Heart right ventricle (tissue), 16 donors: Measurements from ENCODE around the gene IQGAP2. TPM values are rescaled to one million over a fixed set of nuclear protein-coding genes. Genes with fewer than 3 reads are reported as not detected.

Experiments
- ATAC-seq, 8 donors: fragments of 200-7000 bp; cut with Tn5 transposase; one replicate each; pipeline ENCODE4 v1.9.1; 2020; ENCODE audit warnings: mild to moderate bottlenecking in 8 of 8, moderate library complexity in 8 of 8, moderate number of reproducible peaks in 1 of 8
- DNase-seq, 2 donors: peaks; one replicate each; pipeline ENCODE4 v3.0.0-alpha.2; 2020
- H3K27ac ChIP-seq, 10 donors: fragments of 200-600 bp; sonication (generic) in 2 of 10; one replicate each; pipeline versions ENCODE4 v1.5.0 to v1.8.0; 2020 to 2022; ENCODE audit warnings: mild to moderate bottlenecking in 3 of 10
- H3K27me3 ChIP-seq, 7 donors: fragments of 200-600 bp; one replicate each; pipeline ENCODE4 v1.8.0; 2021 to 2022; ENCODE audit warnings: mild to moderate bottlenecking in 2 of 7
- H3K36me3 ChIP-seq, 9 donors: fragments of 200-600 bp; sonication (generic) in 1 of 9; one replicate each; pipeline versions ENCODE4 v1.5.0 to v1.8.0; 2020 to 2022; ENCODE audit warnings: mild to moderate bottlenecking in 2 of 9
- H3K4me1 ChIP-seq, 9 donors: fragments of 200-600 bp; sonication (generic) in 1 of 9; one replicate each; pipeline versions ENCODE4 v1.5.0 to v1.8.0; 2020 to 2022; ENCODE audit warnings: mild to moderate bottlenecking in 4 of 9
- H3K4me3 ChIP-seq, 10 donors: fragments of 200-600 bp; sonication (generic) in 2 of 10; one replicate each; pipeline versions ENCODE4 v1.5.0 to v1.8.0; 2020 to 2022; ENCODE audit warnings: mild to moderate bottlenecking in 7 of 10, moderate library complexity in 2 of 10
- H3K9me3 ChIP-seq, 11 donors: fragments of 200-600 bp in 10 of 11; sonication (generic) in 2 of 11; one replicate each; pipeline versions ENCODE4 v1.5.0 to v1.8.0; 2013 to 2022; ENCODE audit warnings: mild to moderate bottlenecking in 2 of 11, control low read depth in 1 of 11, moderate library complexity in 1 of 11
- WGBS, 2 donors: extraction: QIAGEN DNeasy Blood & Tissue Kit; methylation state at CpG; one replicate each; pipeline ENCODE4 v1.1.7; 2013; ENCODE audit warnings: inconsistent platforms in 1 of 2; 5-methylcytosine and 5-hydroxymethylcytosine counted together
- intact Hi-C, 10 donors: fragments of 100-400 bp; cut with DNase I; formaldehyde crosslinking; loops; one replicate each; pipeline versions ENCODE4 v1.11.1 to v1.14.2; 2022
- polyA plus RNA-seq, 2 donors: library from polyadenylated mRNA; stranded (reverse); fragments of 200-250 nt; gene quantifications; one replicate each; pipeline ENCODE4 v1.2.3, GENCODE V29; 2013
- total RNA-seq, 10 donors: library from RNA; stranded (reverse); fragmentation: NEBNext Ultra II Directional in 3 of 10; extraction: Animal tissue kit (Norgen Biotek cat#: 25700) in 3 of 10; gene quantifications; one replicate each; pipeline versions ENCODE4 v1.2.1 to v1.2.4, GENCODE V29; 2021 to 2023
- TF ChIP-seq, protein P1 (sequence below), 9 donors: fragments of 200-600 bp; sonication (generic) in 2 of 9; IDR thresholded peaks; one replicate each; pipeline versions ENCODE4 v1.5.0 to v1.8.0; 2021 to 2022; ENCODE audit warnings: antibody characterized with exemption in 9 of 9, mild to moderate bottlenecking in 5 of 9, moderate library complexity in 1 of 9
- donor health status: Arrhythmogenic right ventricular cardiomyopathy.
- donor health status: ischemic (EF 13 %, LVEDD 7.1; RV severe dilation, severe dysfunction).
- donor health status: healthy with polysubstance abuse.
- donor health status: DM: no; HTN: yes; CAD: no.
- donor health status: DM: no; HTN: no; CAD: no.
- donor health status: ischemic (EF 25% LVEDD 6.9; RV normal size, moderate dysfunction).
- donor health status: ischemic (EF 25% LVEDD 5.7; RV mildly dilated, moderate dysfunction).
- donor health status: healthy.
- donor health status: DM: yes; HTN: yes; CAD: no.
- donor health status: Ischemic cardiomyopathy.
- donor health status: ischemic (EF 35%, LVEDD 5.7; RV mildly dilated, moderate dysfunction).
- donor health status: nonischemic (EF 11% LVEDD 7.7; RV severe dilation, severe dysfunction).
- donor health status: DM: yes; HTN: yes; CAD: no.
- donor health status: PGD.
- donor health status: ischemic (EF 29% LVEDD 5.4; RV normal size, mild dysfunction).
- donor health status: nonischemic (EF 23%, LVEDD 6.1; RV moderate dilation, normal function).

The IQGAP2 gene
- total and polyA plus RNA-seq, 12 donors: 2.5 to 22.3 (median 5.0) TPM

DNA sequence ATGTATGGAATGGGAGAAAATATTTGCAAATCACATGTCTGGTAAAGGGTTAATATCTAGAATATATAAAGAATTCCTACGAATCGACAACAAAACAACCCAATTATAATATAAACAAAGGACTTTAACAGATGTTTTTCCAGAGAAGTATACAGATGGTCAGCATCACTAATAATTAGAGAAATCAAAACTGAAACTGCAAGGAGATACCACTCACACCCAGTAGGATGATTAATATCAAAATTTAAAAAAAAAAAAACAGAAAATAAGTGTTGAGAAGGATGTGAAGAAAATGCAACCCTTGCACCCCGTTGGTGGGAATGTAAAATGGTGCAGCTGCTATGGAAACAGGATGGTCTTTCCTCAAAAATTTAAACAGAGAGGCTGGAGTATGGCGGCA, 278.2 kb downstream of the IQGAP2 start:
- H3K4me1 ChIP-seq: peaks cover 0 to 37% (median 20%) of the 10 kb centered on the region in 9 donors
- peaks cover 0 to 6% (median 0%) of the 10 kb centered on the region in 7 donors for H3K27me3 ChIP-seq
- TF ChIP-seq, protein P1, sequence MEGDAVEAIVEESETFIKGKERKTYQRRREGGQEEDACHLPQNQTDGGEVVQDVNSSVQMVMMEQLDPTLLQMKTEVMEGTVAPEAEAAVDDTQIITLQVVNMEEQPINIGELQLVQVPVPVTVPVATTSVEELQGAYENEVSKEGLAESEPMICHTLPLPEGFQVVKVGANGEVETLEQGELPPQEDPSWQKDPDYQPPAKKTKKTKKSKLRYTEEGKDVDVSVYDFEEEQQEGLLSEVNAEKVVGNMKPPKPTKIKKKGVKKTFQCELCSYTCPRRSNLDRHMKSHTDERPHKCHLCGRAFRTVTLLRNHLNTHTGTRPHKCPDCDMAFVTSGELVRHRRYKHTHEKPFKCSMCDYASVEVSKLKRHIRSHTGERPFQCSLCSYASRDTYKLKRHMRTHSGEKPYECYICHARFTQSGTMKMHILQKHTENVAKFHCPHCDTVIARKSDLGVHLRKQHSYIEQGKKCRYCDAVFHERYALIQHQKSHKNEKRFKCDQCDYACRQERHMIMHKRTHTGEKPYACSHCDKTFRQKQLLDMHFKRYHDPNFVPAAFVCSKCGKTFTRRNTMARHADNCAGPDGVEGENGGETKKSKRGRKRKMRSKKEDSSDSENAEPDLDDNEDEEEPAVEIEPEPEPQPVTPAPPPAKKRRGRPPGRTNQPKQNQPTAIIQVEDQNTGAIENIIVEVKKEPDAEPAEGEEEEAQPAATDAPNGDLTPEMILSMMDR (IDR thresholded peaks at IDR 0.05): no peak
- ATAC-seq (no peak), DNase-seq (no peak)
- WGBS, 2 donors: 54 to 60% methylated on average over 4 of the region's 4 CpGs
- H3K27ac ChIP-seq: peak overlapping the region in 6 of 10 donors; percentile 14 to 77 (median 54)
- no peaks in the 10 kb centered on the region for H3K9me3 ChIP-seq
- no peak overlapping the region for H3K4me3 ChIP-seq
- H3K36me3 ChIP-seq: peaks cover 0 to 50% (median 0%) of the 10 kb centered on the region in 9 donors
- intact Hi-C loops: no loop called here

DNA sequence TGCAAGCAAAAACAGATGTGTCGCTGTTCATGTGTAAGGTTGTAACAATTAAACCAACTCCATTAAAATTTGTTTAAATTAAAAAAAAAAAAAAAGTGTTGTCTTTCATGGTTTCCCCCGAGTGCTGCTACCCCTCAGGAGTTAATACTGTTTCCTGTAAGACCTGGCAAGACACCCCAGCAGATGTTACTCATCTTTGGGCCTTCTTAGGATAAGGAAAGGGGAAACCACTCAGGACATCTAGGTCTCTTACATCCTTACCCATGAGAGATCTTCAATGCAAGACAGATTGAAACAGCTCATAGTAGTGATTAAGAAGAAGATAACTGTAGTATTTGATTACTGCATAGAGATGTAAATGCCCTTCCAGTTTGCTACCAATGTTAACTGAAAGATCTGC, 279.3 kb downstream of the IQGAP2 start:
- H3K27ac ChIP-seq: peak overlapping the region in 6 of 10 donors; percentile 24 to 77 (median 54)
- H3K27me3 ChIP-seq: peaks cover 0 to 6% (median 0%) of the 10 kb centered on the region in 7 donors
- no peak overlapping the region for H3K4me3 ChIP-seq
- no peaks in the 10 kb centered on the region for H3K9me3 ChIP-seq
- peaks cover 0 to 45% (median 0%) of the 10 kb centered on the region in 9 donors for H3K36me3 ChIP-seq
- TF ChIP-seq, protein P1 (IDR thresholded peaks at IDR 0.05): no peak
- intact Hi-C loops: no loop called here
- WGBS, 2 donors: 48 to 67% methylated on average over 2 of the region's 2 CpGs
- peak in 5 of 8 donors; percentile 50 to 70 (median 56) for ATAC-seq
- peak in 1 of 2 donors; percentile 16 for DNase-seq
- H3K4me1 ChIP-seq: peaks cover 0 to 37% (median 20%) of the 10 kb centered on the region in 9 donors

DNA sequence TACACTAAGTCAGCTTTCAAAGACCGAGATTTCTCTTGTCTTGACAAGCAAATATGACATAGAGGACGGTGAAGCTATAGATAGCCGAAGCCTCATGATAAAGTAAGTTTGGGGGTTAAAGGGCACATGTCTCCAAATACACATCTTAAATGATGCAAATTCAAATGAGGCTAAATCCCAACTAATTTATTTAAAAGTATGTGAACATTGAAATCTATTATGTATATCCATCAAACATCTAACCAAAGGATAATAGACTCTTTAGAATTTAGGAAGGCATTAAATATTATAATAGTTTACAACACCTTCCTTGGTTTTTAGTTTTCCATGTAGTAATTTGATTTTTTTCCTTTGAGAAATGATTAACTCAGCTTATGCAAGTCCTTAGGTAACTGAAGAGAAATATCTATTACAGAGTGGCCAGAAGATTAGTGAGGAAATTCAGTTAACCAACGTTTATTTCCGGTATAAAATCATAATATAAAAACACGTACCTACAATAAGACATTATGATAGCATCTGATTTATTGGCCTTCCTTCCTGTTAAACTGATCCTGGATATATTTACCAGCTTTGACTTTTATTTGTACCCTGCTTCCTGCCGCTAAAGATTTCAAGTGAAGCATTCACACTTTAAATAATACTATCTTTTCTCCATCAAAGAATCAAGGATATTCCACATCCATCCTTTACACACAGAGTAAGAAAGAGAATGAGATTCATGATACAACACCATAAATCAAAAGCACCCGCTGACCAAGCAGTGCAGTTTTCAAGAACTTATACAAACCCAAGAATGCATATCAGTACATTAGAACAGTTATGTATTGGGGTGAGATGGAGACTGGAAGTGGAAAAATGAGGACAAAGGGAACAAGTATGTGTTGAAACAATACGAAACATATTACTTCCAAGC, 281.0 kb downstream of the IQGAP2 start:
- no peak for ATAC-seq
- Histone ChIP-seq H3K27ac (peak overlapping the region in 2 of 10 donors; percentile 17 to 38), H3K4me1 (peaks cover 0 to 29% (median 13%) of the 10 kb centered on the region in 9 donors), H3K36me3 (peaks cover 0 to 39% (median 0%) of the 10 kb centered on the region in 9 donors), H3K9me3 (no peaks in the 10 kb centered on the region), H3K4me3 (no peak overlapping the region), H3K27me3 (no peaks in the 10 kb centered on the region)
- DNase-seq: no peak
- intact Hi-C loops: no loop called here
- TF ChIP-seq, protein P1 (IDR thresholded peaks at IDR 0.05): no peak
- 65 to 75% methylated on average over 9 of the region's 9 CpGs for WGBS, 2 donors

DNA sequence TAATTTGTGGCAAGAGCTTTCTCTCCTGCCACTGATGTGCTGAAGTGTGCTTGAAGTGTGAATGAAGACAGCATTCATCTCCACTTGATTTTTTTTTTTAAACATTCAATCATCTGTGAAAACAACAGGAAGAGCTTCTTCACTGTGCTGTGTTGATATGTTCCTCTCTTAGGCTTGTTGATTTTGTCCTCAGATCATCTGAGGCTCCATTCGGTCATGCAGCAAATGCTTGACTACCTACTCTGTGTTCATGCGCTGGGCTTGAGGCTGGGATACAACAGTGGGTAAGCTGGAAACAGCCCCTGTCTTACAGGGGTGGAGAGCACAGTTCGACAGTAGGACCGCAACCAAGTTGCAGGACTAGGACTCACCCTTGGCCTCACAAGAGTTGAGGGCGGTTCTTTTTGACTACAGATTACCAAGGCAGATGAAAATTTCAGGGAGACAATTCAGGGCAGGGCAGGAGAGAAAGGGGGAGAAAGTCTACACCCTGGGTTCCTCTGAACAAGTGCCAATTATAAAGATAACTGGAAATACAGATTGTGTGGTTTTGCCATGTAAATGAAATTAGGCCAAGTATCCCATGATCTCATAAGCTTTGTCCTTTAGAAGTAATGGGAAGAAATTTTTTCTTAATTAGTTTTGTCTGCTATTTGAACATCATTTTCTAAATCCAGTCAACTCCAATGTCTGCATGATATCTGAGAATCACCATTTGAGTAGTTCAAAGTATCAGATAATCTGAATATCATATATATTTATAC, 281.9 kb downstream of the IQGAP2 start:
- DNase-seq (no peak), ATAC-seq (peak in 4 of 8 donors; percentile 20 to 75 (median 22))
- H3K27ac ChIP-seq: peak overlapping the region in 3 of 10 donors; percentile 10 to 38 (median 17)
- intact Hi-C loops: no loop called here
- H3K36me3 ChIP-seq: peaks cover 0 to 36% (median 0%) of the 10 kb centered on the region in 9 donors
- no peaks in the 10 kb centered on the region for H3K9me3 ChIP-seq
- H3K4me3 ChIP-seq: no peak overlapping the region
- H3K27me3 ChIP-seq: no peaks in the 10 kb centered on the region
- 65 to 71% methylated on average over 5 of the region's 5 CpGs for WGBS, 2 donors
- TF ChIP-seq, protein P1 (IDR thresholded peaks at IDR 0.05): no peak
- peaks cover 0 to 32% (median 13%) of the 10 kb centered on the region in 9 donors for H3K4me1 ChIP-seq
